GM19193 (cell line): Measurements from ENCODE around the gene ZNF182.
"Not testable (repeated sequence)": the region's sequence is repeated elsewhere in the genome, so short reads cannot be mapped to it uniquely, and the experiment has no call there.

Experiments used
- POLR2A ChIP-seq: IDR thresholded peaks from 4 replicates; pipeline ENCODE4 v1.6.1; 2011; ENCODE audit not compliant: insufficient read depth, insufficient read length; ENCODE audit errors: extremely low read depth

The ZNF182 gene

DNA sequence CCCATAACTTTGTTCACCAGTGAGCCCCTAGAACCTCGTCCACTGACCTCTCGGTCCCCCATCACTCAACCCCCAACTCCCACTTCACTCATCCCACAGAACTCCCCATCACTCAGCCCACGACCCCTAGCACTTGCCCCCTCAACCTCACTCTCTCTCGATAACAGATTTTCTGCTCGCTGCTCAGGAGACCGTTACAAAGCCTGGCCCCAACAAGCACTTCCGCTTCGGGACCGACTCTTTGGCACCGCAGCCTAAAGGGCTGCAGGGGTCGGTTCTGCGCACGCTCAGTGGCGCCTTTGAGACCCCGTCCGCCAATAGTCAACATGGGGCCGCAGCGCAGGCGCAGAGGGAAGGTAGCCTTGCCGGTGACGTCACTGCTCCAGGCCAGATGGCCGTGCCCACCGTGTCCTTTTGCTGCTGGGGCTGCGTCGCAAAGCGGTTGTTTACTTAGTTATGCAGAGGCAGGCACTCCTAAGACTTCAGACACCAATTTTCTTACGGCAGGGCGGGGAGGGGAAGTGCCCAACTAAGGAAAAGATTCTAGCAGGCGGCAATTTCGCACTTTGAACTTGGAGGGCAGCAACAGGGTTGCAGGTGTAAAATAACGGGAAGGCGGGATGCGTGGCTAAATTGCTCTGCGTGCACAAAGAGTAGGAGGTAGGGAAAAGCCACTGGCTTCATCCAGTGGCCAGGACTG, at the start of gene ZNF182:
Gene ZNF182, minus strand, starts transcription at position 232 of the 700 bp plus-strand sequence. CDS start 1,380 bp downstream, outside the sequence.
- peak; percentile 83 for TF ChIP-seq POLR2A

DNA sequence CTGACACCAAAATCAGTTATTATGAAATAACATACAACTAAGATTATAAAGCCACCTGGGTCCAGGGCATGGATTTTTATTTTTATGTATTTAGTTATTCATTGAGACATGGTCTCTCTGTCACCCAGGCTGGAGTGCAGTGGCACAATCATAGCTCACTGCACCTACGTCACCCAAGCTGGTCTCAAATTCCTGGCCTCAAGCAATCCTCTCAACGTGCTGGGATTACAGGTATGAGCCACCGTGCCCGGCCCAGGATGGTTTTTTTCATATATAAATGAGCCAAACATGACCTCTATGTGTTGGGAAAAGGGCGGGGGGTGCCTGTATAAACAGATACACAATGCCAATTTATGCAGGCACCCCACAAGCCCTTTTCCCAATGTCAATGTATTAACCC, 43.1 kb upstream of the ZNF182 start:
- no peak for TF ChIP-seq POLR2A

DNA sequence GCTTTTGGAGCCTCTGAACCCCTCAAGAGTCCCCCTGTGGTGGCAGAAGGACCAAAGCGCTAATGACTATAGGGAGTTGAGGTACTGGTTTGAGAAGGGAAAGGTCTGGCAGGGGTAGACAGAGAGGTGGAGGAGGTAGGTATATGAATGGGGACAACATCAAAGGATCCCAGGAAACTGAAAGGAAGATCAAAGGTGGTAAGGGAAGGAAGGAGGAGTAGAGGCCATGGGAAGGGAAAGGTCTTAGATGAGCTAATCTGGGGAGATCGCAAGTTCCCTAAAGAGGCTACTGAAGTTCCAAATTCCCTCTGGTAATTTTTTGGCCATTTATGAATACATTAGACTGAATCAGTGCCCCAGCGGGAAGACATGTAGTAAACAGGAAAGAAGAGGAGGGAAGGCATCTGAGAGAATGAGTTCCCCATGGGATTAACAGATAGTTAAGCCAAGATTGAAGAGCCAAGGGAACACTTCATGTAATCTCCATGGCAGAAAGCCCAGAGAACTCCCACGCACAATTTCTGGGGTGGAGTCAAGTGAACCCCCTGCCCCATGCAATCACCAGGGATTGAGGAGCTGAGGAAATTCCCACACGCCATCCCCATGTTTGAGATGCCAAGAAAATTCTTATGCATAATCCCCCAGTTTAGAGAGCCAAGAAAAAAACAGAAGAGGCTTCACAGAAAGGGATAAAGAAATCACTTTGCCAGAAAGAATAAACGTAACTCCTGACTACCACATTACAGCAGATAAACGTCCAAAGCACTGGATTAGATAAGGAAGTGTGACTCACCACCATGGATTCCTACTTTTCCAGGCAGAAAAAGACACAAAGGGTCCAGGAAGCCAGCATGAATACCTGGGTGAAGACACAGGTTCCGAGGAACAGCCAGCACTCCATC, 41.9 kb upstream of the ZNF182 start:
- TF ChIP-seq POLR2A: no peak

DNA sequence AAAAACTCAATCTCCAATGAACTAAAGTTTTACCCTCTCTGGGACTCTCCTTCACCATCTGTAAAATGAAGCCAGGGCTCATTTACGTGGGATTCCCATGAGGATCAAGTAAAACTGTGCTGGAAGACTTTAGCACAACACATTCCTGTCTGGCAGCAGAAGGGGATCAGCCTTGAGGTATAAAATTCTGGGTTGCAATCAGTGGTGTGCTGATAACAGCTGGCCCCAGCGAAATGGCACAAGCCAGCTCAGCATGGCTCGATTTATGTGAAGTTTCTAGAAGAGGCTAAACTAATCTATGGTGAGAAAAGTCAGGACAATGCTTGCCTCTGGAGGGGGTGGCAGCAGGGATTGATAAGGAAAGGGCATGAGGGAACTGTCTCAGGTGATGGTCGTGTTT, 39.3 kb upstream of the ZNF182 start:
- TF ChIP-seq POLR2A: no peak

GRCh38 chrX:48035891-48036290, 32.1 kb upstream of the ZNF182 start:
- no peak for TF ChIP-seq POLR2A

GRCh38 chrX:48030237-48030636, 26.4 kb upstream of the ZNF182 start:
- TF ChIP-seq POLR2A: no peak

DNA sequence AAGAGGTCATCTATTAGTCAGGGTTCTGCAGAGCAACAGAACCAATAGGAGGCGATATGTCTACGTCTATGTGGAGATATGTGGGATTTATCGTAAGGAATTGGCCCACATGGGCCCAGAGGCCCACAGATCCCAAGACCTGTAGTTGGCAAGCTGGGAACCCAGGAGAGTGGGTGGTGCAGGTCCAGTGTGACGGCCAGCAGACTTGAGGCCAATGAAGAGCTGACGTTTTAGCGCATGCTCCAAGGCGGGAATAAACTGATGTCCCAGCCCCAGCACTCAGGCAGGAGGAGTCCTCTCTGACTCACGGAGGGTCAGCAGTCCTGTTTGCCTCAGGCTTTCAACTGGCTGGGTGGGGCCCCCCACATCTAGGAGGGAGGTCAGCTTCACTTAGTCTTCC, 24.3 kb upstream of the ZNF182 start:
- TF ChIP-seq POLR2A: no peak

DNA sequence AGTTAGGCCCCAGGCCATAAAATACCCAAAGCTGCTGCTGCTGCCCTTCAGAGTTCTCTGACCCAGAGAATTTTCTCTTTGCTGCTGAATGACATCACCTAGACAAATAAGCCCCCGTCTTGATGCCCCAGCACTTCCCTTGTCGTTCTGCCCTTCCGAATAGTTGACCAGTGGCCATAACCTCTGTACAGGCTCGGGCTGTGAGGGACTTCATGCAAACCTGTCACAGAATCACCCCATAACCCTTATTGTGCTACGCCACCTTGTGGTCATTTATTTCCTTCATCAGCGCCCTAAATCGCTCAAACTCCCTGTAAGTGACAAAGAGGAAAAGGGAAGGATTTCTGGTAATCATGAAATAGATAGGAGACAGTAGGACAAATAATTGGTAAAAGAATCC, 21.8 kb upstream of the ZNF182 start:
- TF ChIP-seq POLR2A: no peak

DNA sequence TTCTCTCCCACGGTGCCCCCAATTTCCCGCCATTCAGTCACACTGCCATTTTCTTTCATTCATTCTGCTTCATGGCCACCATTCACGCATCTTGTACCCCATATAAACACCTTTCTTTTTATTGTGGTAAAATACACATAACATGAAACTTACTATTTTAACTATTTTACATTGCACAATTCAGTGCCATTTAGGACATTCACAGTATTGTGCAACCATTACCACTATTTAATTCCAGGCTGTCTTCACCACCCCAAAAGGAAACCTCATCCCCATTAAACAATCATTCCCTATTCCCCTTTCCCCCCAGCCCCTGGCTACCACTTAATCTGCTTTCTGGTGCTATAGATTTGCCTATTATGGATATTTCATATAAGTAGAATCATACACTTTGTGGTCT, 18.9 kb upstream of the ZNF182 start:
- TF ChIP-seq POLR2A: no peak

GRCh38 chrX:48022100-48022499, 18.3 kb upstream of the ZNF182 start:
- TF ChIP-seq POLR2A: no peak

DNA sequence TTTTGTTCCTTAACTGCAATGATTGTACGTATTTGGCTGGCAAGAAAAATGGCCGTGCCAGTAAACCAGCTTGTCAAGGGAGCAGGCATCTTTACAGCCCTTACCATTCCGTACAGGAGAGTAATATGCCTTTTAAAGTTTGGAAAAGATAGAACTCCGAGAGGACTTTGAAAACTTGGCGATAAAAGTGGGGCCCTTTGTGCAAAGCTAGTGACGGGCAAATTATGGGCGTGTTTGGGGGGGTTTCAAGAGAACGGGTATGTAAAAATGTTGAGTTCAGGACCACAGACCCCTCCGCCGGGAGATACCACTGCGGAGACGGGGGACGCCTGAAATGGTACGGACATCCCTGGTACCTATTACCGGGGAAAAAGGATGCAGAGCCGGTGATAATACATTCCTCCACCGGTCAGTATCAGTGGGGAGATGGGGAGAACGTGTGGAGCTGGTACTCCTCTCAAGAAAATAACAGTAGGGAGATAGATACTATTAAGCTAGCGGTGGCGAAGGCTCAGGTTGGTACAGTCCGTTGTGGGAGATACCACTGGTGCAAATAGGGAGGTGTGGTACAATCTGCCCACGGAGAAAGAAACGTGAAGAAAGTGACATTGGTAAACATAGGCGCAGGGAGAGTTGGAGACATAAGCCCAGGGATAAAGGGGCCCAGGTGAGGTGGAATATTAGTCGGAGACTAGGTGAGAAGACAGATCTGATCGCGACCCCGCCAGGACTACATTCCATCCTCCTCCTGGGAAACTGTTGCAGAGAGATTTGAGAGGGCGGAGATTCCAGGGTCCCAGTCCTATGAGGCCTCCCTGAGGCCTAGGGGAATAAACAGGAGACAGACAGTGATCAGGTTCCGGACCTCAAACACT, 17.5 kb upstream of the ZNF182 start:
- no peak for TF ChIP-seq POLR2A

GRCh38 chrX:48006688-48007087, 2.9 kb upstream of the ZNF182 start, which contains the start of gene SPACA5:
TSS of gene SPACA5 (plus strand) at chrX:48006988. CDS start at chrX:48007803, 815 bp downstream.
- not testable (repeated sequence) for TF ChIP-seq POLR2A

DNA sequence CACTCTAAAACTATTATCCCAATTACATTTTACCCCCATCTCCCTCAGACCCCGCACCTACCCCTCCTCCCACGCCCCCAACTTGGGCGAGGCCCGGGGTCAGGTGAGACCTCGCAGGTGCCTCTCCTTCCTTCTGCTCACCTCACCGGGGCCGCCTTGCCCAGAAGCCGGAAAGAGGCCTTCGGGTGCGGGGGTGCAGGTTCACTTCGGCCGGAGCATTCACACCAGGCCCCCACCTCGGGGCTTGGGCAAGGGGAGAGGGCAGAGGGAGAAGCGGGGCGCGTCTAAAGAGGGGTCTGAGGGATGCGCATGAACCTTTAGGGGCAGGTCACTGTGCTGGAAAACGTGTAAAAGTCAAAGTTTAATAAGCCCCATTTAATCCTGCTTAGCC, 427 bp downstream of the ZNF182 start:
- TF ChIP-seq POLR2A: no peak

GRCh38 chrX:48002929-48003328, 860 bp downstream of the ZNF182 start:
- TF ChIP-seq POLR2A: no peak

DNA sequence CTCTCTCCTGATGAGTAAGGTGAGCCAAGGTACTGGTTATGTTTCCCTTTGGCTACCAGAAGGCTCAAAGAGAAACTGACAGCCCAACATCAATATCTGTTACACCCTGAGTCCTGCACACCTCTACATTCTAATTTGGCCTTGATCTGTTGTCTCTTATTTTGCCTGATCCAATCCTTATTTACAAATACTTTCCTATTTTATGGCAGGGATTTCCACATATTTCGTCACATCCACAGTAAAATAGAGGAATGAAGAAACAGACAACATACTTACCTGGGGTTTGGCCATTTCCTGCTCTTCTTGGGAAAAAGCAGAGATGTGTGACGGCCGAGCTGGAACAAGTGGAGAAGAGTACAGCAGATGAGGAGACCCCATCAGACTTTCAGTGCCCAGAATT, 1.5 kb downstream of the ZNF182 start:
- TF ChIP-seq POLR2A: no peak
